Endothelial cell of umbilical vein (primary cell): Measurements from ENCODE around the gene CCT6A. TPM values are rescaled to one million over a fixed set of nuclear protein-coding genes. Genes with fewer than 3 reads are reported as not detected.

ENCODE experiments used
- BruUV-seq: library from RNA; stranded (reverse); fragments of 400-500 nt; replicated peaks from 2 replicates; lab custom pipeline; 2021; lab: Mats Ljungman, UMichigan
- CTCF ChIA-PET: fragments of 300-600, 350-600 bp; sonication (Branson Sonifier 250); formaldehyde crosslinking; loops from one replicate; lab custom pipeline; 2021; ENCODE audit warnings: antibody characterized with exemption, inconsistent platforms; lab: Charles Lee
- POLR2A ChIA-PET: fragments of 300-600, 350-600 bp; sonication (Branson Sonifier 250); formaldehyde crosslinking; loops from one replicate; lab custom pipeline; 2021; ENCODE audit warnings: antibody characterized with exemption, inconsistent platforms; lab: Charles Lee
- DNase-seq: peaks from one replicate; pipeline ENCODE4 v3.0.0-alpha.2; 2011; ENCODE audit warnings: low read depth, low spot score
- FAIRE-seq: peaks from 2 replicates; lab custom pipeline; 2011; peaks lifted over from hg19 to GRCh38; lab: Jason Lieb, UNC
- H2AFZ ChIP-seq: 2 replicates; pipeline ENCODE4 v1.6.0; 2012; ENCODE audit warnings: low read depth, low read length, control low read depth, inconsistent platforms
- H3K27ac ChIP-seq: 2 replicates; pipeline ENCODE4 v1.5.1; 2011; ENCODE audit warnings: low read depth, mild to moderate bottlenecking, control low read depth, low read length, moderate library complexity; ENCODE audit not compliant: insufficient read depth
- H3K27me3 ChIP-seq, 2 experiments: 2 replicates each; pipeline versions ENCODE4 v1.6.0 to v1.6.1; 2011; ENCODE audit warnings: low read length in 2 of 2, mixed read lengths in 1 of 2; ENCODE audit not compliant: control insufficient read depth in 2 of 2, insufficient read depth in 2 of 2
- H3K36me3 ChIP-seq, 2 experiments: 2 replicates in 1 of 2; 3 replicates in 1 of 2; pipeline ENCODE4 v1.5.1; 2011; ENCODE audit warnings: low read length in 2 of 2, mild to moderate bottlenecking in 1 of 2, moderate library complexity in 1 of 2; ENCODE audit not compliant: control insufficient read depth in 2 of 2, insufficient read depth in 2 of 2; ENCODE audit errors: extremely low read depth in 1 of 2
- H3K4me1 ChIP-seq: 3 replicates; pipeline ENCODE4 v1.5.1; 2011; ENCODE audit warnings: mild to moderate bottlenecking, low read length; ENCODE audit not compliant: control insufficient read depth, insufficient read depth; ENCODE audit errors: extremely low read depth
- H3K4me2 ChIP-seq: 2 replicates; pipeline ENCODE4 v1.6.1; 2011; ENCODE audit warnings: low read length, control low read depth, mixed read lengths; ENCODE audit not compliant: insufficient read depth
- H3K4me3 ChIP-seq, 3 experiments: fragments of 200-600 bp in 1 of 3; sonication (generic), shearing (Covaris generic) in 1 of 3; replicated peaks in 1 of 3; 2 replicates each; pipeline ENCODE4 v1.5.1; 2011 to 2016; ENCODE audit warnings: control low read depth in 3 of 3, low read length in 3 of 3, mild to moderate bottlenecking in 2 of 3, inconsistent platforms in 1 of 3, low read depth in 1 of 3, moderate library complexity in 1 of 3; ENCODE audit not compliant: insufficient read depth in 1 of 3
- H3K79me2 ChIP-seq: 2 replicates; pipeline ENCODE4 v1.6.0; 2012; ENCODE audit warnings: low read length, inconsistent platforms; ENCODE audit not compliant: control insufficient read depth, insufficient read depth
- H3K9ac ChIP-seq: replicated peaks from 2 replicates; pipeline ENCODE3; 2011; ENCODE audit warnings: low read length, control low read depth; ENCODE audit not compliant: insufficient read depth; ENCODE audit errors: extremely low read depth
- H3K9me1 ChIP-seq: replicated peaks from 3 replicates; pipeline ENCODE4 v1.6.0; 2011; ENCODE audit warnings: mild to moderate bottlenecking, low read length; ENCODE audit not compliant: control insufficient read depth, insufficient read depth; ENCODE audit errors: extremely low read depth
- H3K9me3 ChIP-seq: replicated peaks from 2 replicates; pipeline ENCODE4 v1.5.1; 2012; ENCODE audit warnings: low read length, inconsistent platforms; ENCODE audit not compliant: control insufficient read depth, insufficient read depth
- H4K20me1 ChIP-seq: replicated peaks from 2 replicates; pipeline ENCODE3; 2011; ENCODE audit warnings: mild to moderate bottlenecking, low read length; ENCODE audit not compliant: control insufficient read depth, insufficient read depth; ENCODE audit errors: extremely low read depth
- EZH2 ChIP-seq: IDR thresholded peaks from 2 replicates; pipeline ENCODE4 v1.6.1; 2012; ENCODE audit warnings: borderline replicate concordance, low read depth, mild to moderate bottlenecking, moderate library complexity, low read length, inconsistent platforms; ENCODE audit not compliant: severe bottlenecking
- FOS ChIP-seq: IDR thresholded peaks from 2 replicates; pipeline ENCODE4 v1.6.1; 2011; ENCODE audit warnings: mild to moderate bottlenecking, low read length, moderate library complexity, borderline replicate concordance; ENCODE audit not compliant: insufficient read depth
- GATA2 ChIP-seq: IDR thresholded peaks from 2 replicates; pipeline ENCODE4 v1.7.0; 2011; ENCODE audit warnings: low read depth, mild to moderate bottlenecking, moderate library complexity, mixed read lengths, low read length; ENCODE audit not compliant: insufficient read length, insufficient read depth
- JUN ChIP-seq: IDR thresholded peaks from 2 replicates; pipeline ENCODE4 v1.6.1; 2011; ENCODE audit warnings: borderline replicate concordance, low read depth; ENCODE audit not compliant: insufficient read length, insufficient read depth
- MYC ChIP-seq: IDR thresholded peaks from one replicate; pipeline ENCODE4 v1.6.1; 2011; ENCODE audit warnings: mild to moderate bottlenecking, low read depth, low read length
- POLR2A ChIP-seq: IDR thresholded peaks from 2 replicates; pipeline ENCODE4 v1.6.1; 2012; ENCODE audit warnings: low read depth, mild to moderate bottlenecking, control low read depth, low read length
- POLR2AphosphoS5 ChIP-seq: IDR thresholded peaks from 2 replicates; pipeline ENCODE4 v1.6.1; 2012; ENCODE audit warnings: low read depth, mild to moderate bottlenecking, control low read depth, low read length, moderate library complexity; ENCODE audit not compliant: insufficient read depth
- dilution Hi-C: fragments of 300-500 bp; cut with MboI; formaldehyde crosslinking; loops from one replicate; pipeline ENCODE4 v1.15.0; 2019; ENCODE audit warnings: low sequenced_read_pairs; ENCODE audit not compliant: extremely low pct_ligation_motif_present
- intact Hi-C: fragments of 100-400 bp; cut with micrococcal nuclease; formaldehyde crosslinking; loops from one replicate; pipeline ENCODE4 v1.10.0; 2022
- polyA plus RNA-seq, 4 experiments: library from polyadenylated mRNA; depleted of rRNA in 3 of 4; stranded (reverse) in 3 of 4; unstranded in 1 of 4; fragments of >200 nt; gene quantifications; 2 replicates each; pipeline versions ENCODE4 v1.2.1 to v1.2.3, GENCODE V29; 2011 to 2012; ENCODE audit warnings: missing spikeins in 1 of 4
- total RNA-seq: library from RNA; stranded (reverse); gene quantifications from 2 replicates; pipeline ENCODE4 v1.2.3, GENCODE V29; 2021
- TF ChIP-seq, protein P1 (sequence below): IDR thresholded peaks from 2 replicates; pipeline ENCODE4 v1.6.1; 2011; ENCODE audit not compliant: insufficient read depth, insufficient read length
- TF ChIP-seq, protein P2 (sequence below), 2 donors: IDR thresholded peaks; 1 replicate in 1 of 2; 2 replicates in 1 of 2; pipeline ENCODE4 v1.5.1; 2011; ENCODE audit warnings: low read length in 2 of 2, mild to moderate bottlenecking in 2 of 2, moderate library complexity in 2 of 2, control low read depth in 1 of 2, inconsistent platforms in 1 of 2, low read depth in 1 of 2; ENCODE audit not compliant: insufficient read depth in 1 of 2; ENCODE audit errors: extremely low read depth in 1 of 2

The CCT6A gene
- total and polyA plus RNA-seq, 2 donors (not counting 3 experiments of a cell fraction or from before 2014, with no cell fraction given): 152 to 221 TPM

DNA sequence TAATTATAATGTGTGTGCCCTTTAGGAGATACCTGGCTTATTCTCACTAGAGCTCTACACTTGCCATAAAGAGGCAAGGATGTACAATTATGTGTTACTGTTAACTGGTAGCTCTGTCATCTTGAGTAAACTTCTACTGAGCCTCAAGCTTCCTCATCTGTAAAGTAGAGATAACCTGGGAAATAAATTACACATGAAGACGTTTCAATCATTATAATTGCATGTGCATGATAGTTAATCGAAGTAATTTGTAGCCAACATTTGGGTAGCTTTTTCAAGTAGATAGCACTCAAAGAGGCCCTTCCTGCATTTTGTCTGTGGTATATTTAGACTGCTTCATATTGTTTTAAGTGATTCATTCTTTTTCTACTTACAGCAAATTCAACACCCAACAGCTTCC lies 2.4 kb downstream of the CCT6A start:
- no TSS peak for BruUV-seq
- H3K9ac ChIP-seq: no peak overlapping the region
- no peak for FAIRE-seq
- H3K4me1 ChIP-seq: peaks cover 31% of the 10 kb centered on the region
- dilution Hi-C loops: no loop called here
- CTCF ChIA-PET: interaction anchor here (1.0 to 1.1 kb wide), 2 partner anchors 8 to 21 kb away, joined by 3 to 4 read pairs; no protein-coding TSS in a partner anchor
- TF ChIP-seq POLR2A (no peak), EZH2 (no peak), FOS (no peak), MYC (no peak), JUN (no peak), GATA2 (no peak), POLR2AphosphoS5 (no peak)
- TF ChIP-seq, protein P1, sequence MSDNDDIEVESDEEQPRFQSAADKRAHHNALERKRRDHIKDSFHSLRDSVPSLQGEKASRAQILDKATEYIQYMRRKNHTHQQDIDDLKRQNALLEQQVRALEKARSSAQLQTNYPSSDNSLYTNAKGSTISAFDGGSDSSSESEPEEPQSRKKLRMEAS: no peak
- TF ChIP-seq, protein P2, sequence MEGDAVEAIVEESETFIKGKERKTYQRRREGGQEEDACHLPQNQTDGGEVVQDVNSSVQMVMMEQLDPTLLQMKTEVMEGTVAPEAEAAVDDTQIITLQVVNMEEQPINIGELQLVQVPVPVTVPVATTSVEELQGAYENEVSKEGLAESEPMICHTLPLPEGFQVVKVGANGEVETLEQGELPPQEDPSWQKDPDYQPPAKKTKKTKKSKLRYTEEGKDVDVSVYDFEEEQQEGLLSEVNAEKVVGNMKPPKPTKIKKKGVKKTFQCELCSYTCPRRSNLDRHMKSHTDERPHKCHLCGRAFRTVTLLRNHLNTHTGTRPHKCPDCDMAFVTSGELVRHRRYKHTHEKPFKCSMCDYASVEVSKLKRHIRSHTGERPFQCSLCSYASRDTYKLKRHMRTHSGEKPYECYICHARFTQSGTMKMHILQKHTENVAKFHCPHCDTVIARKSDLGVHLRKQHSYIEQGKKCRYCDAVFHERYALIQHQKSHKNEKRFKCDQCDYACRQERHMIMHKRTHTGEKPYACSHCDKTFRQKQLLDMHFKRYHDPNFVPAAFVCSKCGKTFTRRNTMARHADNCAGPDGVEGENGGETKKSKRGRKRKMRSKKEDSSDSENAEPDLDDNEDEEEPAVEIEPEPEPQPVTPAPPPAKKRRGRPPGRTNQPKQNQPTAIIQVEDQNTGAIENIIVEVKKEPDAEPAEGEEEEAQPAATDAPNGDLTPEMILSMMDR (IDR thresholded peaks at IDR 0.05; ENCODE audit: extremely low read depth in 1 of 2, insufficient read depth in 1 of 2, low read depth in 1 of 2, low read length in 2 of 2): no peak
- no peaks in the 10 kb centered on the region for H3K27me3 ChIP-seq
- no peaks in the 10 kb centered on the region for H3K9me3 ChIP-seq
- H3K4me3 ChIP-seq: peak overlapping the region in 1 of 3 experiments; percentile 13
- POLR2A ChIA-PET: no interaction called here
- peak overlapping the region; percentile 100 for H3K4me2 ChIP-seq
- intact Hi-C loops: loop anchor here (5.0 kb wide), 1 partner anchor 687 kb away; the partner anchor contains the start of gene LANCL2
- H3K27ac ChIP-seq: no peak overlapping the region
- no peaks in the 10 kb centered on the region for H3K9me1 ChIP-seq
- H4K20me1 ChIP-seq: no peaks in the 10 kb centered on the region
- no peak for DNase-seq
- no peak overlapping the region for H2AFZ ChIP-seq
- peaks cover 10 to 22% of the 10 kb centered on the region in 2 experiments for H3K36me3 ChIP-seq
- peaks cover 65% of the 10 kb centered on the region for H3K79me2 ChIP-seq
